GM18511 (cell line): ENCODE measurements around the gene KRTAP2-4.
"Not testable (repeated sequence)": the region's sequence is repeated elsewhere in the genome, so short reads cannot be mapped to it uniquely, and the experiment has no call there.

ENCODE experiments used
- ATAC-seq: cut with Tn5 transposase; IDR thresholded peaks from one replicate; pipeline ENCODE4 v1.9.1; 2021; ENCODE audit warnings: mild to moderate bottlenecking, moderate library complexity; ENCODE audit not compliant: unreplicated experiment

KRTAP2-4 gene

GRCh38 chr17:41065829-41066624, at the start of gene KRTAP2-4:
TSS of gene KRTAP2-4 (minus strand) at chr17:41065879. CDS start at chr17:41065845, 34 bp downstream.
- no peak for ATAC-seq

GRCh38 chr17:41111151-41111885, 45.6 kb upstream of the KRTAP2-4 start:
- ATAC-seq, result no peak

- ATAC-seq, result not testable (repeated sequence)
Observed at GRCh38 chr17:41108728-41109386, 43.2 kb upstream of the KRTAP2-4 start.

- ATAC-seq, result no peak
Observed at GRCh38 chr17:41107941-41108450, 42.3 kb upstream of the KRTAP2-4 start.

GRCh38 chr17:41105347-41105746, 39.7 kb upstream of the KRTAP2-4 start, which contains the start of gene KRTAP4-9:
TSS of gene KRTAP4-9 (plus strand) at chr17:41105389. CDS start at chr17:41105389, 0 bp downstream.
- ATAC-seq, result not testable (repeated sequence)

- ATAC-seq, result not testable (repeated sequence)
Observed at GRCh38 chr17:41104386-41105038, 38.8 kb upstream of the KRTAP2-4 start.

- ATAC-seq, result no peak
Observed at GRCh38 chr17:41103896-41104295, 38.2 kb upstream of the KRTAP2-4 start.

GRCh38 chr17:41101586-41102259, 36.0 kb upstream of the KRTAP2-4 start, which contains the start of gene KRTAP4-16:
TSS of gene KRTAP4-16 (minus strand) at chr17:41102209. CDS start at chr17:41102209, 0 bp downstream.
- no peak for ATAC-seq

GRCh38 chr17:41099682-41100480, 34.2 kb upstream of the KRTAP2-4 start:
- ATAC-seq, result not testable (repeated sequence)

- ATAC-seq, result no peak
Observed at GRCh38 chr17:41098481-41098880, 32.8 kb upstream of the KRTAP2-4 start.

- no peak for ATAC-seq
Observed at GRCh38 chr17:41098042-41098441, 32.4 kb upstream of the KRTAP2-4 start, which contains the start of gene KRTAP4-8. TSS of gene KRTAP4-8 (minus strand) at chr17:41098142. CDS start at chr17:41098084, 58 bp downstream.

- ATAC-seq, result no peak
Observed at GRCh38 chr17:41096055-41096454, 30.4 kb upstream of the KRTAP2-4 start.

GRCh38 chr17:41088760-41089352, 23.2 kb upstream of the KRTAP2-4 start:
- ATAC-seq, result not testable (repeated sequence)

- ATAC-seq, result not testable (repeated sequence)
Observed at GRCh38 chr17:41084100-41084856, 18.6 kb upstream of the KRTAP2-4 start, which contains the start of gene KRTAP4-7. TSS of gene KRTAP4-7 (plus strand) at chr17:41084150. CDS start at chr17:41084207, 57 bp downstream.

- not testable (repeated sequence) for ATAC-seq
Observed at GRCh38 chr17:41083427-41083826, 17.7 kb upstream of the KRTAP2-4 start.

GRCh38 chr17:41082626-41083025, 16.9 kb upstream of the KRTAP2-4 start:
- ATAC-seq, result no peak

- no peak for ATAC-seq
Observed at GRCh38 chr17:41076788-41077187, 11.1 kb upstream of the KRTAP2-4 start.

GRCh38 chr17:41073676-41074075, 8.0 kb upstream of the KRTAP2-4 start:
- ATAC-seq, result no peak
